Stimulated activated CD4-positive, alpha-beta T cell treated with anti-CD3 and anti-CD28 coated beads, Interleukin-4, amount 100 ng/mL, for 48 hours (primary cell): Measurements from ENCODE around the gene MDH1B.

ENCODE experiments used
- DNase-seq, 2 donors: peaks; one replicate each; pipeline ENCODE4 v3.0.0-alpha.2; 2020; ENCODE audit warnings: low read depth in 2 of 2

Gene MDH1B

GRCh38 chr2:206693399-206694137 is 71.6 kb downstream of the MDH1B start:
- DNase-seq: peak in 1 of 2 donors; percentile 8

GRCh38 chr2:206692971-206693370 is 72.2 kb downstream of the MDH1B start:
- DNase-seq: no peak

- no peak for DNase-seq
These were observed 76.1 kb downstream of the MDH1B start for GRCh38 chr2:206688990-206689389.

- no peak for DNase-seq
These were observed 76.7 kb downstream of the MDH1B start for GRCh38 chr2:206688453-206688852.
